ENCODE data around the gene GARRE1. TPM values are rescaled to one million over a fixed set of nuclear protein-coding genes. Genes with fewer than 3 reads are reported as not detected.

Gene GARRE1
- total and polyA plus RNA-seq, 8 donors: 7.4 to 18.3 (median 11.2) TPM

GRCh38 chr19:34218818-34219164, 35.6 kb upstream of the GARRE1 start:
- Histone ChIP-seq H3K27me3 (no peaks in the 10 kb centered on the region), H3K36me3 (peaks cover 0 to 32% (median 22%) of the 10 kb centered on the region in 3 donors), H3K4me3 (no peak overlapping the region), H3K4me1 (peaks cover 0 to 6% (median 0%) of the 10 kb centered on the region in 3 donors), H3K9me3 (no peaks in the 10 kb centered on the region), H3K27ac (no peak overlapping the region)
- no peak for DNase-seq
- no peak for ATAC-seq
- 48 to 62% methylated on average over 2 of the region's 2 CpGs for WGBS, 2 donors
- no peak for FAIRE-seq
- intact Hi-C loops (cut with DNase I): no loop called here
- TF ChIP-seq, protein P1, sequence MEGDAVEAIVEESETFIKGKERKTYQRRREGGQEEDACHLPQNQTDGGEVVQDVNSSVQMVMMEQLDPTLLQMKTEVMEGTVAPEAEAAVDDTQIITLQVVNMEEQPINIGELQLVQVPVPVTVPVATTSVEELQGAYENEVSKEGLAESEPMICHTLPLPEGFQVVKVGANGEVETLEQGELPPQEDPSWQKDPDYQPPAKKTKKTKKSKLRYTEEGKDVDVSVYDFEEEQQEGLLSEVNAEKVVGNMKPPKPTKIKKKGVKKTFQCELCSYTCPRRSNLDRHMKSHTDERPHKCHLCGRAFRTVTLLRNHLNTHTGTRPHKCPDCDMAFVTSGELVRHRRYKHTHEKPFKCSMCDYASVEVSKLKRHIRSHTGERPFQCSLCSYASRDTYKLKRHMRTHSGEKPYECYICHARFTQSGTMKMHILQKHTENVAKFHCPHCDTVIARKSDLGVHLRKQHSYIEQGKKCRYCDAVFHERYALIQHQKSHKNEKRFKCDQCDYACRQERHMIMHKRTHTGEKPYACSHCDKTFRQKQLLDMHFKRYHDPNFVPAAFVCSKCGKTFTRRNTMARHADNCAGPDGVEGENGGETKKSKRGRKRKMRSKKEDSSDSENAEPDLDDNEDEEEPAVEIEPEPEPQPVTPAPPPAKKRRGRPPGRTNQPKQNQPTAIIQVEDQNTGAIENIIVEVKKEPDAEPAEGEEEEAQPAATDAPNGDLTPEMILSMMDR (IDR thresholded peaks at IDR 0.05): no peak

DNA sequence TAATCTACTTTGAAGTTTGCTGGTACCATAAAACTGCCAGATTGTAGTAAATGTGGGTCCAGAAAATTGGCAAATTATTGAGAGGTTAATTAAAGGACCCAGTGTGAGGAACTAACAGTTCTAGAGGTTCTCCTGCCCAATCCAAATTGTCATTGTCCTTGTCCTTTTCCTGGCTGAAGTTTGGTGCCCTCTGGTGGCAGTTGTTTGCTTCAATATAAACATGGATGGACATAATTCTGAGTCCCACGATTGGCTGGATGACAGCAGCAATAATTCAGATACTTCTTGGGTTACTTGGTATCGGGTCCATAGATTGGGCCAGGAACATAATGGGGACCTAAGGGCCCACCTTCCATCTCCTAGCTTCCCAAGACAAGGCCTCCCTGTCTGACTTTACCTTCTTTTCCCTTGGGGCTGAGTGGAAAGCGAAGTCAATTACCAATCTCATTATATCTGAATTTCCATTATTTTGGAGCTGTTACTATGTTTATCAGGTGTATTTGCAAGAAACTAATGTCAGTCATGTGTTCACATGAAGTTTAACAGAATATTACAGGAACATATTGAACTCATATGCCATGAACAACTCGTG, 33.8 kb upstream of the GARRE1 start:
- DNase-seq (peak in 5 of 6 donors; percentile 26 to 66 (median 49)), FAIRE-seq (no peak), ATAC-seq (peak; percentile 66 to 69 (median 68))
- WGBS, 2 donors: 59 to 68% methylated on average over 4 of the region's 4 CpGs
- Histone ChIP-seq H3K27me3 (no peaks in the 10 kb centered on the region), H3K4me1 (peaks cover 0 to 6% (median 0%) of the 10 kb centered on the region in 3 donors), H3K36me3 (peaks cover 0 to 36% (median 24%) of the 10 kb centered on the region in 3 donors), H3K27ac (no peak overlapping the region), H3K4me3 (no peak overlapping the region), H3K9me3 (no peaks in the 10 kb centered on the region)
- TF ChIP-seq, protein P1 (IDR thresholded peaks at IDR 0.05): peak; percentile 20 to 51 (median 48)
- intact Hi-C loops (cut with DNase I): no loop called here

DNA sequence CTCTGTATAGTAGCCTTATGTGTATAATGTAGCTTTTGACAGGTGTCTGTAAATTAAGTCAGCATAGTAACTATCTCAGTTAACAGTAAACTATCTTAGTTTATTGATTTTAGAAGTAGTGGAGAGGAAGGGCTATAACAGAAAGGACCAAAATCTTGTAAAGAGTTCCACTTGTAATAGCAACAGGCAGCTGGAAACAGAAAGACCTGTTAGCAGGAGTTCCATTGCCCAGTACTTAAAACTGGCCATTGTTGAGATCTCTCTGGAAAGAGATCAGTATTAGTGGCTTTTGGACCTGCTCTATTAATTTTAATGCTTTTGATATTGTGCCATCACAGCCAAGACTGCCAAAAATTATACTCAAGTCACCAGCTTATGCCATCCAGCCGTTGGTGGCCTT, 32.0 kb upstream of the GARRE1 start:
- FAIRE-seq (no peak), ATAC-seq (no peak), DNase-seq (no peak)
- Histone ChIP-seq H3K9me3 (no peaks in the 10 kb centered on the region), H3K4me3 (no peak overlapping the region), H3K27ac (no peak overlapping the region), H3K36me3 (peaks cover 0 to 41% (median 24%) of the 10 kb centered on the region in 3 donors), H3K27me3 (no peaks in the 10 kb centered on the region), H3K4me1 (peaks cover 0 to 6% (median 0%) of the 10 kb centered on the region in 3 donors)
- 57 to 60% methylated on average over 1 of the region's 1 CpG for WGBS, 2 donors
- intact Hi-C loops (cut with DNase I): no loop called here
- TF ChIP-seq, protein P1 (IDR thresholded peaks at IDR 0.05): no peak

DNA sequence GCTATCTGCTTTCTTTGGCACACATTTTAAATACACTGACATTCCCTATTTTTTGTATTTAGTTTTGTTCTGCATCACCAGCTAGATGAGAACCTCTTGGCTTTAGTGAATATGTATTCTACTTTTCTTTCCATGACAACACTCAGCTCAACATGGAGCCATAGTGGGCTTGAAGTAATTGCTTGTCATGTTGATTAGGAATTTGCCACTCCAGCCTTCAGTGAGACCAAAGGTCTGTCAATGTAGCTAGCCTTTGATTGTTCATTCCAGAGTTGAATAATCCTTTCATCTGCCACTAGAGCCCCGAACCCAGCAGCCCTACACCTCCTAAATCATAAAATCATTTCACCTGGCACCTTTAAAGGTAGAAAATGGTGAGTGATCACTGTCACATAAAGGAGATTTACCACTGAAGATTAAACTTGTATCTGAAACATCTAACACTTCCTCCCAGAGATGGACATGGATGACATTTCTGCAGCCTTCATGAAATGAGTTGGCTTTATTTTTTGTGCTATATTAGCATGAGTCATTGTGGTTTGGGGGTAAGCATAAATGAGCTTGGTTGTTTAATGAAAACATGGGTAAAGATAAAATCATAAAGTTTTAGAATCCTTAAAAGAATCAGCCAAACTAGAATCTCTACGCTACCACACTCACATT, 29.2 kb upstream of the GARRE1 start:
- 86 to 88% methylated on average over 2 of the region's 2 CpGs for WGBS, 2 donors
- peaks cover 0 to 64% (median 23%) of the 10 kb centered on the region in 3 donors for H3K36me3 ChIP-seq
- no peaks in the 10 kb centered on the region for H3K9me3 ChIP-seq
- no peak overlapping the region for H3K27ac ChIP-seq
- no peaks in the 10 kb centered on the region for H3K4me1 ChIP-seq
- TF ChIP-seq, protein P1 (IDR thresholded peaks at IDR 0.05): no peak
- ATAC-seq (no peak), FAIRE-seq (no peak), DNase-seq (no peak)
- intact Hi-C loops (cut with DNase I): no loop called here
- no peak overlapping the region for H3K4me3 ChIP-seq
- no peaks in the 10 kb centered on the region for H3K27me3 ChIP-seq

- H3K4me1 ChIP-seq: no peaks in the 10 kb centered on the region
- H3K4me3 ChIP-seq: no peak overlapping the region
- FAIRE-seq (no peak), DNase-seq (no peak), ATAC-seq (no peak)
- no peak overlapping the region for H3K27ac ChIP-seq
- TF ChIP-seq, protein P1 (IDR thresholded peaks at IDR 0.05): no peak
- intact Hi-C loops (cut with DNase I): no loop called here
- peaks cover 0 to 66% (median 23%) of the 10 kb centered on the region in 3 donors for H3K36me3 ChIP-seq
- no peaks in the 10 kb centered on the region for H3K9me3 ChIP-seq
- no peaks in the 10 kb centered on the region for H3K27me3 ChIP-seq
Observed at GRCh38 chr19:34225659-34226015, 28.7 kb upstream of the GARRE1 start.

Measured in pancreas (tissue), 10 donors.